HG02588 (cell line): Measurements from ENCODE around the gene EFCC1.

Experiments used
- ATAC-seq: cut with Tn5 transposase; IDR thresholded peaks from one replicate; pipeline ENCODE4 v1.9.1; 2021; ENCODE audit warnings: mild to moderate bottlenecking, moderate library complexity; ENCODE audit not compliant: unreplicated experiment

EFCC1 gene

DNA sequence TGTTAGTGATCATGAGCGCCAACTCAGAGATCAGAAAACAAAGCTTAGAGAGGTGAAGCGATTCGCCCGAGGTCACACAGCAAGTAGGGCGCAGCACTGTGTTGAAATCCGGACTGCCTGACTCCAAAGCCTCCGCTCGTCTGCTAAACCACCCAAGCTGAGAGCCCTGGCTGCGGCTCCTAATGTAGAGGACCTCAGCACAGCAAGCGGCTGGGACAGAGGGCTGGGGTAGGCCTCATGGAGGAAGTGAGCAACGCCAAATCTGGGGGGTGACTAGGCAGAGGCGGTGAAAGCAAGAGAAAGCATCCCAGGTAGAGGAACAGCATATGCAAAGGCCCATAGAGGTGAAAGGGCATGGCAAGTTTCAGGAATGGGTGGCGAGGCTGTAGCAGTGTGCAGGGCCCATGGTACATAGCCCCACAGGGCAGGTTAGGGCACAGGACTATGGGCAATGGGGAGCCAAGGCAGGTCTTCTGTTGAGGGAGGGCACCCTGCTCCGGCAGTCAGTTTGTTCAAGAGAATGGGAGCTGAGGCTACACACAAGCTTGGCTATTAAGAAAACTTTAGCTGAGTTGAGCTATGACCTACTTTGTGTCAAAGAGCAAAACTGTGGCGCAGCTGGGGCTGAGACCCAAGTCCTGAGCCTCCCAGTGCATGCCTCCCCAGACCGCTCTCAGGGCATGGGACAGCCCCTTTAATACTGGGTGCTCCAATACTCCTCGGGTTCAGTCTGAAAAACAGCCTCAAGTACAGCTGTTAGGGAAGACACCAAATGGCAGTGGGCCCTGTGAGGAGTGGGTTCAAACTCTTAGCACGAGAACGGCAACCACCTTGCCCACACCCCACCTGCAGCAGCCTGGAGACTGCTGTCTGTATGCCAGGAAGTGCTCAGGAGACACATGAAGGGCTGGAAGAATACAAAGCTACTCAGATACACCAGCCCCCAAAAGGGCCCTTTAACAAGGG lies 6.2 kb upstream of the EFCC1 start:
- no peak for ATAC-seq

- ATAC-seq = no peak
Measured at GRCh38 chr3:128995737-128996136, 5.4 kb upstream of the EFCC1 start.

DNA sequence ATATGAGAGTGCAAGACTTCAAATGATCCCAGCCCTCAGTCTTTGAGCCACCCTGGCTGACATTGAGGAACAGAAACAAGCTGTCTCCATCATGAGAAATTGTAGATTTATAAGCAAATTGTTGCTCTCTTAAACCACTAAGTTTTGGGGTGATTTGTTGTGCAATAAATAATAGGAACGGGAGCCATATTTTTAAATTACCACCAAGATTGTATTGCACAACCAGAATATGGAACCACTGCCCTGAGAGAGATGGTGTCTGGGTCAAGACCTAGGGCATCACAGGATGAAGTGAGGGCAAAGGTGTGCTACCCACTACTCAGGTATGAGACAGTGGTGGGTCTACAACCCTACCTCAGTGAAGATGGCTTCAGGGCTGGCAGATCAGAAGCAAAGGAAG lies 4.9 kb upstream of the EFCC1 start:
- no peak for ATAC-seq

GRCh38 chr3:128996726-128997125 lies 4.4 kb upstream of the EFCC1 start:
- no peak for ATAC-seq

- ATAC-seq = no peak
Measured at GRCh38 chr3:128997486-128998133, 3.5 kb upstream of the EFCC1 start.

- ATAC-seq = no peak
Measured at GRCh38 chr3:128998561-128998960, 2.5 kb upstream of the EFCC1 start.

DNA sequence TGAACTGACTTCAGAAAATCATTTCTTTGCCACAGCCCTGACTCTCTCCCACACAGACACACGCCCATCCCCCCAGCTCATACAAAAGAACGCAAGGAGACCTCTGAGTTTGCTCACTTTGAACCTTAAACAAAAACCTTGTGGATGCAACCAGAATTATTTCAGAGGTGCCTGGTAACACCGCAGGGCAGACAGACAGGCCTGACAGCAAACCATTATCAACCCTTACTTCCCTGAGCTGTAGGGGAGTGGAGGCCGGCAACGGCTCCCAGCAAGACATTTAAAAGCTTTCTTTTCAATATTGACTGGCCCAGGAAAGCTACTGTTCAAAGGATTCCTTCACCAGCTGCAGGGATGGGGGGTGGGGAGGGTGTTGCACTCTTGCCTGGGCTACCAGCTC lies 2.0 kb upstream of the EFCC1 start:
- no peak for ATAC-seq

DNA sequence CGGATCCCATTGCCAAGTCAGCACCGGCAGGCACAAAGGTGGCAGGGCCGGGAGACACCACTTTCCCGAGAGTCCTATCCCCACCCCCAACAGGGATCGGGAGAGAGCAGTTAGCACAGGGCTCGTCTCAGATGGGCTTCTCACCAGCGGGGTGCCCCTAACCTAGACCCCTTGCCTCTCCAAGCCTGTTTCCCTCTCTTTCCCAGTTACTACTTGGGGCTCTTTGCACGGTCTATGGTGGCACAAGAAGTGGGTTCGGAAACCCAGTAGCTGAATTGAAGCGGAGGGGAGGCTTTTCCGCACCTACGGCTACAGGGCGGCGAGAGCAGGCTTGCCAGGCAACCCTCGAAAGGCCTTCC lies 383 bp upstream of the EFCC1 start:
- ATAC-seq = no peak

GRCh38 chr3:129001806-129002572 lies 885 bp downstream of the EFCC1 start:
- no peak for ATAC-seq

DNA sequence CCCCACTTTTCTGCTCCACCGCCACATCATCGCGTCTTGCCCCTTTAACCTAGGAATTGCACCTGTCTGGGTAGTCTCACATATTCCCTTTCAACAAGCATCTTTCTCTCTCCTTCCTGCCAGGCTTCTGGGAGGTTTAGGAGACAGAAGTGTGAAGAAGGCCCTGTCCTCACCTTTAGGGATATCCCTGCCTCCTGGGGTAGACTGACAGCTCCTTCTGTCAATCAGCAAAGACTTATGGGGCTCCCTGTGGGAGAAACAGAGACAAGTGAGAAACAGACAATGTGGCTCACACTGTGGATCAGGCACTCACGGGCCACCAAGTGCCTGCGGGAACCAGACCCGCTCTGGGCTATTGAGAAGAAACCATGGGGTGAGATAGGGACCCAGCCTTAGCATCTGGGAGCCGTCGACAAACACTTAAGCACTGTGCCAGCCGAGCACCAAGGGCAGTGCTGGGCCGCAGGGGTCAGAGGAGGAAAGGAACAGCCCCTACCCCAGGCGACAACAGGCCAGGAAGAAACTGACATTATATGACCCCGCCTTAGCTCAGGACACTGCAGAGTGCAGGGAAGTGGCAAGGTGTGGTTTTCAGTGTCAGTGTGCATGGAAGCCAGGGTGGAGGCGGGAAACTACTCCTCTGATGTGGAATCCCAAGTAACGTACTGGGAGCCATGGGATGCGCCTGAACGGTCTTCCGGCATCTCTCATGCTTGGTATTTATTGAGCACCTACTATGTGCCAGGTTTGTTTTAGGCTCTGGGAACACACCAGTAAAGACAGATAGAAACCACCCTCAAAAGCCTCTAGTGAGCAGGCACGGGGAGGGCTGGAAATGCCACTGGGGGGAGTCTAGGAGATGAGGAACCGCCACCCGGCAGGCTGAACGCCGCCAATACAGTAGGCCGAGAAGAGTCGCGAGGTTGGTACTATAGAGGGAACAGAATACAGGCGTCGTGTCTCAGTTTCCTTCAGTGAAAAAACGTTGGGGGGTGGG lies 1.8 kb downstream of the EFCC1 start:
- ATAC-seq = no peak

DNA sequence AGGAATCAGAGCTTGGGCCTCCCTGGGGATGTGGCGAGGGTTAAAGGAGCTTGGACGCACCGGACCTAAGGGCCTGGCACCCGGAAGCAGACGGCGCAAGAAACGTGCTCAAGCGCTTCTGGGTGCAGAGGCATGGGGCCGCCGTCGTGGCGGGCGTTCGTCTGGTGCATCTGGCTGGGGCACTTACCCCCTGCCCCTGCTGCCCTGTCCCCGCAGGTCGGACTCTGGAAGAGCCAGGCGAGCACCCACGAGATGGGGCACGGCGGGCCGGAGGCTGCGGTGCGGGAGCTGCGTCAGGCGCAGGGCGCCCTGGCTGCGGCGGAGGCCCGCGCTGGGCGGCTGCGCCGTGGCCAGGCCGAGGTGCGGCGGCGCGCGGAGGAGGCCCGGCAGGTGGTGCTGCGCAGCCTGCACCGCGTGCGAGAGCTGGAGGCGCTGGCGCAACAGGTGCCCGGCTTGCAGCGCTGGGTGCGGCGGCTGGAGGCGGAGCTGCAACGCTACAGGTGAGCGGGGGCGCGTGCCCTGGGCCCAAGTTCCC lies 2.5 kb downstream of the EFCC1 start:
- no peak for ATAC-seq

- ATAC-seq = no peak
Measured at GRCh38 chr3:129004639-129005295, 3.7 kb downstream of the EFCC1 start.

- no peak for ATAC-seq
Measured at GRCh38 chr3:129005526-129006303, 4.6 kb downstream of the EFCC1 start.

DNA sequence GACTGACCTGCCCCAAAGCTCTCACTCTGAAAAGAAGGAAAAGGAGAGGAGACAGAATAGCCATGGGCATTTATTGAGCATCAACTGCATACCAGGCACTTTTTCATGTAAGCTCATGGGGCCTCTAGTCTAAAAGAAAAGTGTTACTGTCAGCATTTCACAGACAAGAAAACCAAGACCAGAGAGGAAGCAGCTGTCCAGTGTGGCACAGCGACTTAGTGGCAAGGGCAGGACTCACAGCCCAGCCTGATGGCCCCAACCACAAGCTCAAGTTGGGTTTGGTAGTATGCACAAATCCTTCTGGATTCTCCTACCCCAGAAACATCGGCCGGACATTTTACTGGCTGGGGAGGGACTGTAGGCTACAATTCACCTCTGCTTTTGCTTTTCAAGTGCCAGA lies 5.8 kb downstream of the EFCC1 start:
- ATAC-seq = no peak

DNA sequence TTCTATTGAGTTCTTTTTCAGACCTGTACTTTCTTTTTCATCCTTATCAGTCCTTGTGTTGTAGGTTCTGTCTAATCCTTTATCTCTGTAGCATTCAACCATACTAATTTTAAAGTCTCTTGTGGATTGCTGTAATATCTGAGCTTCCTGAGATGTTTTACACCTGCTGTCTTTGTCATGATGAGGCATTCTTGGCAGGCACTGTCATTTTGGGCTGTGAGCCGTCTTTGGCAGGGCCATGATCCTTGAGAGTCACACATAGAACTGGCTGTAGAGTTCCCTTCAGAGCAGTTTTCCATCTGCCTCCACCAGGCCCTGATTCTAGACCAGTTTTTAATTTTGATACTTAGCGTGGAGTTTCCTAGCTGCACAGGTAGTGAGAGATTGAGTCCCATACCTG lies 6.7 kb downstream of the EFCC1 start:
- no peak for ATAC-seq

DNA sequence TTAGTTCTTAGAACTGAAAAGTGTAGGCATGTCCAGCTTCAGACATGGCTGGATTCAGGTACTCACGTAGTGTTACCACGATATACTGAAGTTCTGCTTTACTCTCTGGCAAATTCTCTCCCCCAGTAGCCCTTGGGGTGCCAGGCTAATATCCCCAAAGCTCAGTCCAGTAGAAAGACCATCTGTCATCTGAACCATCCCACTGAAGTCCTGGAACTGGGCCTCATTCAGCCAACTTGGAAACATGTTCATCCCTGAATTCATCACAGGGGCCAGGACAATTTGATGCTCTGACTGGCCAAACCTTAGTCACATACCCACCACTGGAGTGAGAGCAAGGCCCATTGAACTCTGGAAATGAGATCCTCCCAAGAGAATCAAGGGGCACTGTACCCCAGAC lies 8.2 kb downstream of the EFCC1 start:
- no peak for ATAC-seq

DNA sequence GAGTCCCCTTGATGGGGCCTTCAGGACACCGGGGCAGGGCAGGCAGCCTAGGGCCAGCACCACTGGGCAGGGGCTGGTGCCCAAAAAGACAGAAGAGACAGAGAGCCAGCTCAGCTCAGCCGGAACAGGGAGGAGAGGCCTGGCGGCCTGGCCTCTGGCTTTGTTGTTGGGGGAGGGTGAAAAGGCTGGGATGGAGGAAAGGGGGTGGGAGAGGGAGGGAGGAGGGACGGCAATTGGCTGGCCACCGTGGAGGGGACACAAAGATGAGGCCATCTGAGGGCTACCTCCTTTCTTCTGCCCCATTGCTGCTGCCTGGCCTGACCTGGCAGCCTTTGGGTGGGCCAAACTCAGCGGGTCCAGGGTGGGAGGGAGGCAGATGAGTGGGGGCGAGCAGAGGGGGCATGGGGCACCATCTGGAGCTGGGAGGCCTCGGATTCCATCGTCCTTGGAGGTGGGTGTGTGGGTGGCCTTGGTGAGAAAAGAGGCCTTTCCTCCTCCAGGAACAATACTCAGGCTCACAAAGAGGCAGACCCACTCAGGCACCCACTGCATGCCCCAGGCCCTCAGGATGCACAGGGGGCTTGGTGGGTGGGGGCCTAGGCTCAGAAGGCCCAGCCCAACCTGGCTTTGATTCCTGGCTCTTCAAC lies 9.3 kb downstream of the EFCC1 start:
- ATAC-seq = no peak

DNA sequence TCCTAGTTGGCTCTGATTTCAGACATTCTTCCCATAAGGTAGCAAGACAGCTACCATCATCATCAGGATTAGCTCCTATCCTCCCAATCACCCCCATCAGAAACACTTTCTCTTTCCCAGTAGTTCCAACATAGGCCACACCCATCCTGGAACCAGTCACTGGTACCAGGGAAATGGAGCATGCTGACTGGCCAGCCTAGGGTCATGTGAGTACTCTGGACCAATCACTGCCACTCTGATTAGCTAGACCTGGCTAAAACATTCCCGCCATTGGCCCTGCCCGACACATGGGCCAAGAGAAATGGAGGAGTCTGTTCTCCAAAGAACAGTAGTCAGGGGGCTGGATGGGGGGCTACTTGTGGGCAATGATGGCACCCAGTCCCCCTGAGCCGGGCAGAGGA lies 12.4 kb downstream of the EFCC1 start:
- ATAC-seq = no peak
